Measurements from ENCODE around the gene HMGN4.
A peak's percentile ranks its signal among the peaks of the same experiment; 100 is the strongest.
"Not testable (repeated sequence)": the region's sequence is repeated elsewhere in the genome, so short reads cannot be mapped to it uniquely, and the experiment has no call there.

Gene HMGN4

GRCh38 chr6:26537846-26538571, at the start of gene HMGN4:
TSS of gene HMGN4 (plus strand) at chr6:26538366. CDS start at chr6:26545207, 6,841 bp downstream.
- peak; percentile 96 for DNase-seq

GRCh38 chr6:26489996-26490964, 47.9 kb upstream of the HMGN4 start:
- DNase-seq = no peak

DNA sequence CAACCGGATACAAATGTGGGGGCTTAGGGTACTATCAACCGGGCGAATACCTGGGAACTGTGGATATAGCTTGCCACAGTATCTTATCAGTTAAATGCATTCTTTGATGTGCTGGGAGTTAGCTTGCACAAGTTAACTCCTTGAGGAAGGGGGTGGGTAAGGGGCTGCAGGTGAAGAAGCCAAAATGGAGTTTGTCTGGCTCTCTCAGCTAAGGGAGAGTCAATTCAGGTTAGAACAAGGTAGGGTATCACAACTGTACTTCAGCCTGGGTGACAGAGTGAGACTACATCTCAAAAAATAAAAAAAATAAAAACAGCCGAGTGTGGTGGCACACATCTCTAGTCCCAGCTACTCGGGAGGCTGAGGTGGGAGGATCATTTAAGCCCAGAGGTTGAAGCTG, 46.6 kb upstream of the HMGN4 start:
- DNase-seq = no peak

DNA sequence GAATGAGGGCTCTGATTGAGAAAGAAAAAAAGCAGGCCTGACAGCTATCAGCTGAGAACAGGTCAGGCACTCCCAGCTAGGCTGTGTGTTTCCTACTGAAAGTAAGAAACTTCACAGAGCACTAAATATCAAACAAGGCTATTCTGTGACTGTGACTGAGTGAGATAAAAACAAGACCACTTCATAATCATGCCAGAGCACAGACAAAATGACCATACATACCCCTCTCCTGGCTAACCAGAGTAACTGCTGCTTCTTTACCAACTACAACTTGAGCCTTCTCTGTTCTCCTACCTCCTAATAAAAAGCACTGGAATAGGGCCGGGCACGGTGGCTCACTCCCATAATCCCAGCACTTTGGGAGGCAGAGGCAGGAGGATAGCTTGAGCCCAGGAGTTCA, 44.9 kb upstream of the HMGN4 start:
- peak; percentile 21 for DNase-seq

DNA sequence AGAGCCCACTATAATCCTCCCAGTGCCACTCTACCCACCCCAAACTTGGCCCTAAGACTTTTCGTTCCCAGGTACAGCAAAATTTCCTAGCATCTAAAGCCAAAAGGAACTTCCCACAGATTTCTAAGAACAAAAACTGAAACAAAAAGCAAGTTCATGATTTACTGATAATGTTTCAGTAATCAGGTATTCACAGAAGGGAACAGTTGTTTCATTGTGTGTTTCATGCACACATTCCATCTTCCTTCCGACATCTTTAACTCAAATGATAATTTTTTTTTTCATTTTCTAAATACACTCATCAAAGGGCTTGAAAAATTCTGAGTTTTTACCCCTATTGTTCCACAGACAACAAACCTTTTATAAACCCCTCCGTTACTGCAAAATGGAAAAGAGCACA, 44.0 kb upstream of the HMGN4 start:
- DNase-seq = no peak

DNA sequence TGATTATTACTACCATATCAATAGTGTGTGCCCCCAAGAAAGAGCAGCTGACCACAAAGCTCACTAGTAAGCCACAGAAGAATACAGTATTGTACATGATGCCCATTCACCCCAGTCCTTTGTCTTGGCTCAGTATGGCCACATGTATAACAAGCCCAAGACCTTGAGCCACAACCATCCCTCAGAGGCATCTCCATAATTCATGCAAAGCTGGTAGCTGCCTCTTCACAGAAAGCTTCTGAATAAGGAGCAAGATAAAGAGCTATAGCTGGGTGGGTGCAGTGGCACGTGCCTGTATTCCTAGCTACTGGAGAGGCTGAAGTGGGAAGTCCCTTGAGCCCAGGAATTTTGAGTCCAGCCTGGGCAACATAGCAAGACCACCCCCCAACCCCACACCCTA, 42.9 kb upstream of the HMGN4 start:
- DNase-seq = no peak

DNA sequence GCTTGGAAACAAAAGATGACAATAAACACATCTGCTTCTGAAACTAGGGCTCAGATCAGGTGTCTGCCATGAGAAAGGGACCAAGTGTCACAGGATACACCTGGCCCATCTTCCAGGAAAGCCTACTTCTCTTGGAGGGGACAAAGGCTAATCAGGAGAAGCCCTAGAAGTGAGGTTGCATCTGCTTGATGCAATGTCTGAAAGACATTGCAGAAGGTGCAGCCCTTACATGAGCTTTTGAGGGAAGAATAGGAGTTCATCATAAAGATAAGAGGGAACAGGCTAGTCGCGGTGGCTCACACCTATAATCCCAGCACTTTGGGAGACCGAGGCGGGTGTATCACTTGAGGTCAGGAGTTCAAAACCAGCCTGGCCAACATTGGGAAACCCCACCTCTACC, 40.6 kb upstream of the HMGN4 start:
- DNase-seq = no peak

- no peak for DNase-seq
Observed at GRCh38 chr6:26500102-26500501, 38.1 kb upstream of the HMGN4 start, which contains the start of gene BTN1A1. TSS of gene BTN1A1 (plus strand) at chr6:26500303. CDS start at chr6:26501287, 984 bp downstream.

DNA sequence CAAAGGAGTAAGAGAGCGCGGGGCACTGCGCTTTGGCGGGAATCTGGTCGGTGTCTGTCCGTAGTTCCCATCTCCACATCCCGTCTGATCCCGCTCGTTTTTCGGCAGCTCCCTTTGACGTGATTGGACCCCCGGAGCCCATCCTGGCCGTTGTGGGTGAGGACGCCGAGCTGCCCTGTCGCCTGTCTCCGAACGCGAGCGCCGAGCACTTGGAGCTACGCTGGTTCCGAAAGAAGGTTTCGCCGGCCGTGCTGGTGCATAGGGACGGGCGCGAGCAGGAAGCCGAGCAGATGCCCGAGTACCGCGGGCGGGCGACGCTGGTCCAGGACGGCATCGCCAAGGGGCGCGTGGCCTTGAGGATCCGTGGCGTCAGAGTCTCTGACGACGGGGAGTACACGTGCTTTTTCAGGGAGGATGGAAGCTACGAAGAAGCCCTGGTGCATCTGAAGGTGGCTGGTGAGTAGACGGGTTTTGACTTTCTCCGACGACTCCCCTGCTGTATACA, 36.6 kb upstream of the HMGN4 start:
- DNase-seq = peak; percentile 40

- DNase-seq = no peak
Observed at GRCh38 chr6:26502165-26502564, 36.0 kb upstream of the HMGN4 start.

DNA sequence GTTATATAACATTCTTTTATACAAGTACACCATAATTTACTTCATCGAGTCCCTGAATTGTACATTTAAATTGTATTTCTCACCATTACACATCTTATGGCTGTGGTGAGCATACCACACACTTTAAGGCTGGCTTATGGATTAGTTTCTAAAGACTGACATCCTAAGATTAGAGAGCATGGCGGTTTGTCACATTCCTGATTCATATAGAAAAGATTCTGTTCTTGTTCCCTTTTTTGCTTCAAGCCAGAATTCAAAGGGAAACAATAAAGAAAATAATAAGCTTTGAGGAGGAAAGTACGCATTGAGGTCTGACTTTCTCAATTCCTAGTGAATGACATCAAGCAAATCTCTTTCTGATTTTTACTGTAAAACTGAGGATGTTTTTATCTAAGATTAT, 35.5 kb upstream of the HMGN4 start:
- no peak for DNase-seq

DNA sequence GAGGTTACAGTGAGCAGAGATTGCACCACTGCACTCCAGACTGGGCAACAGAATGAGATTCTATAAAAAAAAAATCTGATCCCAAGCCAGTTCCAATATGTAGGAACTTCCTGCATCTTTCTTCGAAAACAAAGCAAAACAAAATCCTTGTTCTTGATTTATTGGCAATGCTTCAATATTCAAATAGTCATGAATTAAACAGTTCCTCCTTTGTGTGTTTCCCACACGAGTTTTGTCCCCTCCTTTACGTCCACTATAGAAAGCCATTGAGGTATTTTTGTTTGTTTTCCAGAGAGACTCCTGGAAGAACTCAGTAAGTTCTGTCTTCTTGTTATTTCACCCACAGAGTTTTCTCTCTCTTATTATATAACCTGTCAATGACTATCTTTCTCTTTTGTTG, 30.5 kb upstream of the HMGN4 start:
- no peak for DNase-seq

- DNase-seq = not testable (repeated sequence)
Observed at GRCh38 chr6:26511033-26511432, 27.1 kb upstream of the HMGN4 start.

GRCh38 chr6:26514984-26515383, 23.2 kb upstream of the HMGN4 start:
- no peak for DNase-seq

GRCh38 chr6:26516481-26517427, 21.4 kb upstream of the HMGN4 start:
- DNase-seq = no peak

GRCh38 chr6:26519359-26519758, 18.8 kb upstream of the HMGN4 start:
- DNase-seq = no peak

DNA sequence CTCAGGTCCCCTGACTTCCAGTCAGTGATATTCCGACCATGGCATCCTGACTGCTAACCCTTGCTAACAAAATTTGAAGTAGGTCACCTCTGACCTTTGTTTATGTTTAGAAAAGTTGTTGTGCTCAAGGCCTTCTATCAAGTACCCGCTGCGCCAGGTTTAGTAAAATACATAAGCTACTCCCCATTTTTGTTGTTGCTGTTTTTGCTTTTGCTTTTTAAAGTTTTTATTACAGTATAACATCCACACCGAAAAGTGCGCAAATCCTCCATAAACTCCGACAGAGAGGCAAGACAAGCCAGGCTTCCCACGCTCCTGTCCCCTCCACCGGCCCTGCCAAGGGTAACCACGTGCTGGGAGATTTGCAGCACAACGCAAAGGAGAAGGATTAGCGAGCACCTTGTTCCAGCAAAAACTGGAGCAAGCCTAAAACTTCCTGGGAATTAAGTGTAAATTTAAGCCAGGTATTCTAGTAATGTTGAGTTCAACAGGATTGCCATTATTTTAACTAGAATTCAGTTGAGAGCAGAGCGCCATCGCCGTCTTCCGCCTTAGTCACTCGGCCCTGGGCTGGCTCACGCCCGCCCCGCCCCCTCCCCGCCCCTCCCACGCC, 17.8 kb upstream of the HMGN4 start:
- no peak for DNase-seq

DNA sequence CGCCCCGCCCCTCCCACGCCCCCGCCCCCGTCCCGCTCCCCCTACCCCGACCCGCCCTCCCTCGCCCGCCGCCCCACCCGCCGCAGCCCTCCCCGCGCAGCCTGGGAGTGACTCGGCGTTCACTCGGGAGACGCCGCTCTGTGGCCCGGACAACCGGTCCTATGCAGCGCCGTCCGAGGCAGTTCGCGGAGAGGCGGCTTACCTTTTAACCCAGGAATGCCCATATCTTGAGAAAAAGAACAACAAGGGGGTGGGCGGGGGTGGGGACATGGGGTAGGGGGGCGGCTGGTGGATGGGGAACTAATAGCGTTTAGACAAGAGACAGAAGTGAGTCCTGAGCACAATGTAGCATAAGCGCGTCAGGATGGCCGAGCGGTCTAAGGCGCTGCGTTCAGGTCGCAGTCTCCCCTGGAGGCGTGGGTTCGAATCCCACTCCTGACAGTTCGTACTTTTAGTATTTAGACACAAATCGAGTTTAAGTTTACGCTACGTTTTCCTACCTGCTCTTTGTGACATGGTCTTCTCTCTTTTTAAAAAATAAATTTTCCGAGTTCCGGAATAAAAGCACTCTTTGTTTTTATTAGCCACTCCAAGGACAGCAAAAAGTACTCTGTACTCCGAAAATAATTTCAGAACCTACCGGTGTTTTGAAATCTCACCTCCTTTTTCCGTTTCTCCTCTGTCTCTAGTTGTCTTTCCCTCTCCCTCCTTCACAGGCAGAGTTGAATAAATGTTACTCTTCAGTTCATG, 17.1 kb upstream of the HMGN4 start:
- peak; percentile 91 for DNase-seq

DNA sequence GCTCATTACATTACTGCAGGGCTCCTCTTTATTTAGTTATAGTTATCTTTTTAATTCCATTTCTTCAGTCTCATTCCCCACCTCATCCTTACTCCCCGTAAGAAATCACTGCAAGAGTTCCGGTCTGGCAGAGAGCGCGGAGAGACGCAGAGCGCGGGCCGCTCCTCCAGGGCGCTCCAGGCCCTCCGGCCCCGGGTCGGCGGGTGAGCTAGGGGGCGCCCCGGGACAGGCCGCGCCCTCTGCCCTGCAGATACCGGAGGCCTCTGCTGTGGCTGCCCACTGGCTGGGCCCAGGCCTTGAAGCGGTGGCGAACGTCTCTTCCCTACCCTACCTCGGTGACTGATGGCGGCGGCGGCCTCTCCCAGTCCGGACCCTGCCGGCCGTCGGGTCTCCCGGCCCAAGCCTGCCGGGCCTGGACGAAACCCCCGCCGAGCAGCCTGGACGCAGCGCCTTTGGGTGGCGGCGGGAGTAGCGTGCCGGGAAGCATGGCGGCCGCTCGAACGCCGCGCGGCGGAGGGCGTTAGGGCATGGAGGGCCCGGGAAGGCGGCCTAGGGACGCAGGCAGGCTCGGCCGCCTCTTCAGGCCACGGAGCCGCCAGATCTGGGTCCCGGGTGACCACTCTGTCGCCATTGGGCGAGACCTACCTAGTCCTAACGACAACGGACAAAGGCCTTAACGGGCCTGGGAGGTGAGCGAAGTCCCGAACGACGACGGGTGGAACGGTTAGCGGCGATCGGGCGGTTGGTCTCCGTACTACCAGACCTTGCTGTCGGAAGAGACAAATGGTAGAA, 16.4 kb upstream of the HMGN4 start:
- peak; percentile 79 for DNase-seq

GRCh38 chr6:26522486-26523228, 15.5 kb upstream of the HMGN4 start:
- peak; percentile 30 for DNase-seq
